HuH-7.5 (cell line): ENCODE measurements around the gene ZNF683.
A peak's percentile ranks its signal among the peaks of the same experiment; 100 is the strongest.
"Not testable (repeated sequence)": the region's sequence is repeated elsewhere in the genome, so short reads cannot be mapped to it uniquely, and the experiment has no call there.

Experiments used
- DNase-seq: peaks from one replicate; pipeline ENCODE4 v3.0.0; 2011; ENCODE audit warnings: low spot score

Gene ZNF683

DNA sequence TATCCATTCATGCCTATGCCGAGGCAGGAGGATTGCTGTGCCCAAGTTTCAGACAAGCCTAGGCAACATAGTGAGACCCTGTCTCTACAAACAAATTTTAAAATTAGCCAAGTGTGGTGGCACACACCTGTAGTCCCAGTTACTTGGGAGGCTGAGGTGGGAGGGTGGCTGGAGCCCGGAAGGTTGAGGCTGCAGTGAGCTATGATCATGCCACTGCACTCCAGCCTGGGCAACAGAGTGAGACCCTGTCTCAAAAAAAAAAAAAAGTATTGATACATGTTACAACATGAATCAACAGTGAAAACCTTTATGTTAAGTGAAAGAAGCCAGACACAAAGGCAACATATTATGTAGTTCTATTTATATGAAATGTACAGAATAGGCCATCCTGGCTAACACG lies 12.5 kb upstream of the ZNF683 start:
- not testable (repeated sequence) for DNase-seq

DNA sequence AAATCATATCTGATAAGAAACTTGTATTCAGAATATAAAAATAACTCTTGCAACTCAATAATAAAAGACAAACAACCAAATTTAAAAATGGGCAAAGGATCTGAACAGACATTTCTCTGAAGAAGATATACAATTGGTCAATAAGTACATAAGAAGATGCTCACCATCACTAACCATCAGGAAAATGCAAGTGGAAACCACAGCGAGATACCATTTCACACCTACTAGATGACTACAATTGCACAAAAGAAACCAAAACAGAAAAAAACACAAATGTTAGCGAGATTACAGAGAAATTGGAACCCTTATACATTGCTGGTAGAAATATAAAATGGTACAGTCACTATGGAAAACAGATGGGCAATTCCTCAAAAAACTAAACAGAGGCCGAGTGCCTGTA lies 11.5 kb upstream of the ZNF683 start:
- no peak for DNase-seq

DNA sequence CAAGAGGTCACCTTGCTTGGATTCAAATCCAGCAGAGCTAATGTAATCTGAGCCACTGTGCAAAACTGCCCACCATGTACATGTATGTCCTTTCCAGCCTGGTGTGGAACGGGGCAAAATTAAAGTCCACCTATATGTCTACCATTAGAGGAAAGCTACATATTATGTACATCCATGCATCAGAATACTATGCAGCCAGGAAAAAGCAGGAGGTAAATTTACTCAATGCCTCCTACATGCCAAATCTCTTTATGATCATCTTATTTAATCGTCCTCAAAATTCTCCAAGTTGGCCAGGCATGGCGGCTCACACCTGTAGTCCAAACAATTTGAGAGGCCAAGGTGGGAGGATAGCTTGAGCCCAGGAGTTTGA lies 6.3 kb upstream of the ZNF683 start:
- DNase-seq: no peak

DNA sequence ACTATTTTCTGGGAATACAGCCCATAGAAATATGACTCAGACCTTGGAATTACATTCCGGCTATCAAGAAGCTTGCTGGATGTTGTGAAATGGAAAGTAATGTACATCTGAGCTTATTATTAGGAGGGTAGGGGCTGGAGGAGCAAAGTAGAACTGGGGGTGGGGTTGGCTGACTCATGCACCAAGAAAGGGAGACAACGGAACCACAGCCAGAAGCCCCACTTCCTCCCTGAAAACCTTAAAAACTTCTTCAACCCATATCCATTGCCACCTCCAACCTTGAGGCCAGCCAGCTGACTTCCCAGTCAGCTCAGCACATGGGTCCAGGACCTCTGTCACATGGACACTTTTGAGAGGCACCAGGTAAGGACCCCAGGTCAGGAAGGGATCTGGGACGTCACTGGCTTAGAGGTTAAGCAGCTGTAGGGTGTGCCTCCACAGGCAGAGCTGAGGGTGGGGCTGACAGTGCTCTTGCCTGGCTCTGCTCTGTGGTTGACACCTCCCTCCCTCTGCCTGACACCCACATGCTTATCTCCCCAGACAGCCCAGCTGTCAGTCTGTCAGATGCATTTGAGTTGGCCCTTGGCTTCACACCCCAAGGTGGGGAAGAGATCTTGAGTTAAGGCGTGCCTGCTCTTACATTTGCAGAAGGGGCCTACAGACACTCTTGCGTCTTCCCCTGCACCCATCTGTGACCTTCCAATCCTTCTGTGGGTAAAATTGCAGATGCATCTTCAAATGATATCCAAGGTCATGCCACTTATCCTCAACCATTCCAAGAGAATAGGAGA lies 5.7 kb upstream of the ZNF683 start:
- no peak for DNase-seq

DNA sequence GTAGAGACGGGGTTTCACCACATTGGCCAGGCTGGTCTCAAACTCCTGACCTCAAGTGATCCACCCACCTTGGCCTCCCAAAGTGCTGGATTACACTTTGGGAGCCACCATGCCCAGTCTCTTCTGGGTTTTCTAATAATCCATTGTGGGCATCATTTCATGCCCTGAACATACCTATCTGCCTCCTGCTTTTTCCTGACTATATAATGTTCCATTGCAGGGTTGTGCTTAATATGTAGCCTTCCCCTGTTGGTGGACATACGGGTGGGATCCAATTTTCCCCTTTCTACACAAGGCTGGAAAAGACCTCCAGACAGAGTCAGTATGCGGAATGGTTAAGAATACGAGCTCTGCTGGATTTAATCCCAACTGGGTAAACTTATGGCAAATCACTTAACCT lies 3.5 kb upstream of the ZNF683 start:
- no peak for DNase-seq

DNA sequence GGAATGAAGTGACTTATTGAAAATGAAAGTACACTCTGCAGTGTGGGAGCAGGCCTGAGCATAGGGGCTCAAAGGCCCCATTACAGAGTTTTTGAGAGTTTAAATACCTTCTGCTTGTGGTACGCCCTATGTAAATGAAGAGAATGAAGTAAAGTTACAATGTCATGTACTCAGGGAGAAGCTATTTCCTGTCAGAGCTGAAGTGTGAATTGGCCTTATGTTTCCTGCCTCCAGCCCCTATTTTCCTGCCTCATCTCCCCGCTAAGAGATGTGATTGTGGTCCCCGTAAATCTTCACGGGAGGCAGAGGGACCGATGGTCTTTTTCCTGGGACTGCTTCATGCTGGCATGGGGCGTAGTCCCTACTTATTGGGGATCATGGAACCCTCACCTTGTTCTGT lies 2.5 kb upstream of the ZNF683 start:
- no peak for DNase-seq

DNA sequence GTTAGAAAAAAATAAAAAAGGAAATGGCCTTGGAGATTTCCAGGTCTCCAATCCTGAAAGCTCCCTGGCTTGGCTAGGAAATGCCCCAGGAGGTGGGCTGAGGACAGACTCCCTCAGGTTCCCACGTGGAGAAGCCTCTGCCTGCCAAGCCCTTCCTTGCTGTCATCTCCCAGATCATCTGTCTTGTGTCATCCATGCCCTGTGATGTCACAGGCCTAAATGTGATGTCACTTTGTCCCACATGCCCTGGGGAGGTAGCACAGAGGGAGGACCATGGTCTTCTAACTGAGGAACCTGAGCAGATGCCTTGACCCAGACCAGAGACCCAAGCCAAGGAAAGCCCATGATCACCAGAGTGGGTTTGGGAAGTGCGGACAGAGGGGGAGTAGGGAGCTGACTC lies 1.8 kb upstream of the ZNF683 start:
- DNase-seq: not testable (repeated sequence)

DNA sequence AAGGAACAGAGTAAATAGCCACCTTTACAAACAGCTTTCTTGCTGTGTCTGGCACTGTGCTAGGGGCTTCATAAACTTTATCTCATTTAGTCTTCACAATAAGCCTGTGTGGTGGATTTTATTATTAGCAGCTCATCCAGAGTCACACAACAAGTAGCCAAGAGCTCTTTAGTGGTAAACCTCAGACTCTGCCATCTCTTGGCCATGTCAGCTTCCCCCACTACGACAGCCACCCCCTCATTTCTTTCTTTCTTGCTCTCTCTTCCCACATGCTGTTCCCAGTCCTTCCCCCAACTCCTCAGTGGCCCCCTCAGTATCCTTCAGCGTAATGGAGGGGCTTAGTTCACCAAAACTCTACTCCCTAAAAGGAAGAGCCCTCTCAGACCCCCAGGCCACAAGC lies 1.2 kb upstream of the ZNF683 start:
- DNase-seq: no peak

DNA sequence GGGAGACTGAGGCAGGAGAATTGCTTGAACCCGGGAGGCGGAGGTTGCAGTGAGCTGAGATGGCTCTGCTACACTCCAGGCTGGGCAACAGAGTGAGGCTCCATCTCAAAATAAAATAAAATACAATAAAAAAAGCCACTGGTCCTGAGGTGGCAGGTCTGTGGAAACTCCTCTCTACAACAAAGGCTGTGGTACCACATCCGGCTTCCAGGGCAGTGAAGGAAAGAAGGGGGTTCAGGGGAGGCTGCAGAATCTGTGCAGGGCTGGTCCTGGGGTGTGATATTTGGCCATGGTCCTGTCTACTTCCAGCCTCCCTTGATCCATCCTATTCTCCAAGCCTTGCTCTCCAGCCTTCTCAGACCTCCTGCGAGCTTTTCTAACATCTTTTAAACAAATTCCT lies 731 bp upstream of the ZNF683 start:
- no peak for DNase-seq

DNA sequence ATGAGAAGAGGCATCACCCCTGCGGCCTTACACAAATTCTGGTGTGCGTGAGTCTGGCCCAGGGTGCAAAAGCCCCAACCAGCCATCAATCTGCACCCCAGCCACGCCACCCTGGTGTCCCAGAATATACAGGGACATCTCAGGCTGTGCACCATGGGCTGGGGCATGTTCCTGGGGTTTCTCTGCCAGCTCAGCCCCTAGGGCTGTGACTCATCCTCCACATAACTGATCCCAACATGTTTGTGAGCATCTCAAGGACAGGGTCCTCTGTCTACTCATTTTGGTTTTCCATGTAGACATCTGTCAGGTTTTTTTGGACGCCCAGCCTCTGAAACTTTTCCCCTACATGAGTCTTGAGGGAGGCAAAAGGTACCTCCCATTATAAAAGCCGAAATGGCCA lies 511 bp downstream of the ZNF683 start:
- no peak for DNase-seq

DNA sequence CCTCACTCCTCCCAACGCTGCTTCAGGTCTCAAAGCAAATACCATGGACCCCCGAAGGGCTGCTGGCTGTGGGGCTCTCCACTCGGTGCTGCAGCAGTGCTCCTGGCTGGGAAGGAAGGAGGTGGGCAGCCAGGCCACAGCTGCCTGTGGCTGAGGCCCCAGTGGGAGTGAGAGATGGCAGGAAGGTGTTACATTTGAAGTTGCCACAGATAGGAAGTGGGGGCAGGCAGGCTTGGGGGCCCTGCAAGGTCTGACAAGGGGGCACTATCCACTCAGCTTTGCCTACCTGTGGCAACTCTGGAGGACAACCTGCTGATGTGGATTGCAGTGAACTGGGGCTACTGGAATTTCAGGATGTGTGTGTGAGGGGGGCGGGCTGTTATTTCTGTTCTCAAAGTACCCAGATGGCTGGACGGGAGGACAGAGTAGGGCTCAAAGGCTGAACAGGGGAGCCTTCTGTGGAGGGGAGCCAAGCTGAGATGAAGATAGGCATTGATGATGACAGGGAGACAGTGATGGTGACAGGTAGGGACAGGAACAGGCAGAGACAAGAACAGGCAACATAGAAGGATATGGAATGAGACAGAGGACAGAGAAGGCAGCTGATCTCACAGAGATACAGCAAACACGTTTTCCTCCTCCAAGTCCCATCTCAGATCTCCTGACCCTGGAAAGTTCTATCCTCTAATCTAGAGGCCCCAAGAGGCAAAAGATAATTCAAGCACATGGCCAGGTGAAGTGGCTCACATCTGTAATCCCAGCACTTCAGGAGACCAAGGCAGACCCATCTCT lies 1.8 kb downstream of the ZNF683 start:
- DNase-seq: no peak

DNA sequence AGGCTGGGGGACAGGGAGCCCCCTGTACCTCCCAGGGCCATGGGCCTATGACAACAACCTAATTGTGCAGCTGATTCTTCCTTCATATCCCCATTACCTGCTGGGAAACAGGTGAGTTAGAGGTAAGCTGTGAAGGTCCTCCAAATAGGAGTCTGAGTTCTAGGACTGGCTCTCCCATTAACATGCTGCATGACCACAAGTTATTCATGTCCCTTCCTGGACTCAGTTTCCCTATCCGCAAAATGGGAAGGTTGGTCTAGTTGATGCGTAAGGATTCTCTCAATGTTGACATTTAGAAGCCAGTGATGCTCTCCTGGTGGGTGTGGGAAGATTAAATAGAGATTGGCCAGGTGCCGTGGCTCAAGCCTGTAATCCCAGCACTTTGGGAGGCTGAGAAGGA lies 4.1 kb downstream of the ZNF683 start:
- no peak for DNase-seq

DNA sequence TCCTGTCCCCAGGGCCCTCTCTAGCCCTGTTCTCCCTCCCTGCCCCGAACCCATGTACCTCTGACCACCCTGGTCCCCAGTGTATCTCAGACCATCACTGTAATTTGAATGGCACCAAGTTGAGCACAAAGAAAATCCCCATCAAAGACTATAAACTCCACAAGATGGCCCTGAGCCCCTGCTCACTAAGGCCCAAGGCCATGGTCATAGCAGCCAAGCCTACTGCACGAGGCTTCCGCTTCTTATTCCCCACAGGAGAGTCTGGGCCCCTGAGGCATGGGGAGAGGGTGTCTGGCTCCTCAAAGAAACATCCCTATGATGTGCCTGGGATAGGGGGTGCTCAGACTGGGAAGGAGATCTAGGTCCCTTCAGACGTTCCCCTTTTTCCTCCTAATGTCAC lies 4.5 kb downstream of the ZNF683 start:
- no peak for DNase-seq

DNA sequence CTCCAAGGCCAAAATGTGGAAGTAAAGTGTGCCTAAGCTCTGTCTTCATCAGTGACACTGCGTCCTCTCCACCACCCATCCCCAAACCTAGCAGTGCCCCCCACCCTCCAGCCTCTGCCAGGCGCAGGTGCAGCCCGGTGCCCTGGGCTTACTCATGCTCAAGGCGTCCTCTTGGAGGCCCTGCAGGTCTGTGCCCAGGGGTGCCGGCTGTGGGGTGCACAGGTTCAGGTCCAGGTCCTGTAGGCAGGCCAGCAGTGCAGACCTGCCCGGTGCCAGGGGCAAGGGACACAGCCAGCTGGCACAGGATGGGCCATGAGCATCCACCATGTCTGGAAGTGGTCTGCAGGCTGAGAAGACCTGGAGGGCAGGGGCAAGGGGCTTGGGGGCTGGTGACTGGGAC lies 5.1 kb downstream of the ZNF683 start:
- no peak for DNase-seq

DNA sequence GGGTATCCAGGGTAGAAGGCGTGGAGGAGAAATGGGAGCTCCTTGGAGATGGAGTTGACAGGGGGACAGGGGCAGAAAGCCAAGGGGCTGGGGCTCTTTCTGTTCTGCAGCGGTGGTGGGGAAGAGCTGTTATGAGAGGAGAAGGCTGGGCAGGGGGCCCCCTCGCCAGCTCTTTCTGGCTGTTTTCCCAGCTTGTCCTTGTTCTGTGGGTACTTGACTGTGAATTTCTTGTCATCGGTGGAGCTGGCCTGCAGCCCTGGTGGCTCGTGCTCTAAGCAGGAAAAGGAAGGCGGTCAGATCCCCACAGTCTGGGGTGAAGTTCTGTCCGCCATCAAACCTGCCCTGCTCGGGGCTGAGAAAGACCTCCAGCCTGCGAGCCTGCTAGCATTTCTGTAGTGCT lies 7.6 kb downstream of the ZNF683 start:
- DNase-seq: no peak

DNA sequence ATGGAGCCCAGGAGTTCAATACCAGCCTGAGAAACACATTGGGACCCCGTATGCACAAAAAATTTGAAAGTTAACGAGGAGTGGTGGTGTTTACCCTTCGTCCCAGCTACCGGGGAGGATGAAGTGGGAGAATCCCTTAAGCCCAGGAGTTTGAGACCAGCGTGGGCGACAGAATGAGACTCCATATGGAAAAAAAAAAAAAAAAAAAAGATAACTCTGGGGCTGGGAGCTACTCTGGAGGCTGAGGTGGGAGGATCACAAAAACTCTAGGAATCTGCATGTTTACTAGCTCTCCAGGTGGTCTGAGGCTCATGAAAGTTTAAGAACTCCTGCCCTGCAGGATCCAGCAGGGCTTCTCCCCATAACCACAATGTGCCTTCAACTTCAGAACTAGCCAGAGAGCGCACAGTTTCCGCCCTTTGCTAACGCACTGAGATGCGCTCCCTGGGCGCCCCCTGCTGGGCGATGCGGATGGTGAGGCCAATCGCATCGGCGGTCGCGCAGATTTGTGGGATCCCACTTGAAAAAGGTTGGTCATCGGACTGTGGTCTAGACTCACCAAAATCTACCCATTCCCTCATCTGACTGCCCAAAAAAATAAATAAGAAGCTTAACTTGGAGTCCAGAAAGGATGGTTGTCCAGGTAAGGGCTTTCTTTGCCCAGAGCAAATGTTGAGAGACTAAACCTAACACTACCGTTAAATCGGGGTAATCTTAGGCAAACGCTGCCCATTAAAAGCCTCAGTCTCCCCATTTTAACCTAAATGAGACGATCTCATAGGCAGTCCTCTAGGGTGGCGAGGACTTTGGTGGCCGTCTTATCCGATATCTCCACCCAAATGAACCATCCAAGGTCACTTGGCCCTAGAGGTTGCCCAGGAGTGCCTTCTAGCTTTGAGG lies 8.8 kb downstream of the ZNF683 start:
- peak; percentile 73 for DNase-seq

DNA sequence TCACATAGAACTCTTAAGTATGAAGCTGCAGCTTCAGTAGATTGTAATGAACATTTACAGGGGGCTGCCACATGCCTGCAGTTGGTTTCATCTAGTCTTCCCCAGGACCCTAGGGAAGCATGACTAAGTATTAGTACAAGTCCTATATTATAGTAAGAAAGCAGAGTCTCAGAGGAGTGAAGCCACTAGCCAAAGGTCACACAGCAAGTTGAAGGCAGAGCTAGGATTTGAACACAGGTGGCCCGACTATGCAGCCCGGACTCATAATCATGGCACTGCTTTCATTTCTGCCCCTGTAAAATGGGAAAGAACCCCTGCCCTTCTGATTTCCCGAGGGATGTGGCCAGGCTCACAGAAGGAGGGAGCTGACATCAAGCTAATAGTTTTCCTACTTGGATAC lies 10.2 kb downstream of the ZNF683 start:
- no peak for DNase-seq

DNA sequence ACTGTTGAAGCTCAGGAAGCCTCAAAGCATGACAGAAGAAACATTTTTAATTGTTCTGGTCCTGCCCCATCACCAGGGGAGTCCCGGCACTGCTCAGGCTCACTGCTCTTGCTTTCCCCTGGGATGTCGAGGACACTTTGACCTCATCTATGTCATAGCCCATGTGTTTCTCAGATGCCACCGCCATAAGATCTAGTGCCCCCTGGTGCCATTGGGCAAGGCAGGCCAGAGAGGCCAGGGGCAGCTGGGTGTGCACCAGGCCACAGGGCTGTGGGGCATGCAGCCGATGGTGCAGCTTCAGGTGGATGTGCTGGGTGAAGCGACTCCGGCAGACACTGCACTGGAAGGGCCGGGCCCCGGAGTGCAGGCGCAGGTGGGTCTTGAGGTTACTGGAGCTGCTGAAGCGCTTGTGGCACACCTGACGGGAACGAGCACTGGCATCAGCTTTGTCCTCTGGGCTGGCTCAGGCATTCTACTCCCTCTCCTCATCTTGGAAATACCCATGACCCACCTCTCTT lies 10.9 kb downstream of the ZNF683 start:
- no peak for DNase-seq

DNA sequence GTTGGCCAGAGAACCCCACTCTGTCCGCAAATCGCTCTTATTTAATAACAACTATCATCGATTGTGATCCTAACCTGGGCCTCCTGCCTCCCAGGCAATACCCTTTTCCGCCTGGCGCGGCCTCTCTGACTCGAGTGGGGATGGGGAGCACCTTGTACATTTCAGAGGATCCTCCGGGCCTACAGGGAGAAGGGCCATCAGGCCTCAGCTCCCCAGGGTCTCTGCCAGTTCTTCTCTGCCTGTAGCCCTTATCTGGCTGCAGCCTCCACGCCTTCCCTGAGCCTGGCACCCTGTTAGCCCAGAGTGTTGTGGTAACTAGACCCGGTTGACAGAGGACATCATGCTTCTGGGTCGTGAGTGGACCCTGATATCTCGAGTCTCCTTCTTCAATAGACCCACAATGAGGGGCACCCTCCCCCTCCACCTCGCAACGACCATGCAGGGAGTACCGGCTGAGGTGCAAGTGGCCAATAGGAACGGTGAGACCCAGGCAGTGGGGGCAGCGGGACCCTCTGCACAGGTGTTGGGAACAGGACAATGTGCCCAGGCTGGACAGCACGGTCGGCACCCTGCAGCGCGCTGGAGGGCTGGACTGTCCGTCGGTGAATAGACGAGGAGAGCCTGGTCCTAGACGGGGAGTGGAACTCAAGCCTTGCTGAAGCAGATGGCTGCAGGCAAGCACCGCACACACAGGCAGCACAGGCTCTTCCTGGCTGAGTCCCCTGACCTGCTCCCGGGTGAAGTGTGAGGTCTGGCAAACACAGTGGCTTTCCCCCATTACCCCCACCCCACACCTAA lies 11.5 kb downstream of the ZNF683 start:
- DNase-seq: no peak

DNA sequence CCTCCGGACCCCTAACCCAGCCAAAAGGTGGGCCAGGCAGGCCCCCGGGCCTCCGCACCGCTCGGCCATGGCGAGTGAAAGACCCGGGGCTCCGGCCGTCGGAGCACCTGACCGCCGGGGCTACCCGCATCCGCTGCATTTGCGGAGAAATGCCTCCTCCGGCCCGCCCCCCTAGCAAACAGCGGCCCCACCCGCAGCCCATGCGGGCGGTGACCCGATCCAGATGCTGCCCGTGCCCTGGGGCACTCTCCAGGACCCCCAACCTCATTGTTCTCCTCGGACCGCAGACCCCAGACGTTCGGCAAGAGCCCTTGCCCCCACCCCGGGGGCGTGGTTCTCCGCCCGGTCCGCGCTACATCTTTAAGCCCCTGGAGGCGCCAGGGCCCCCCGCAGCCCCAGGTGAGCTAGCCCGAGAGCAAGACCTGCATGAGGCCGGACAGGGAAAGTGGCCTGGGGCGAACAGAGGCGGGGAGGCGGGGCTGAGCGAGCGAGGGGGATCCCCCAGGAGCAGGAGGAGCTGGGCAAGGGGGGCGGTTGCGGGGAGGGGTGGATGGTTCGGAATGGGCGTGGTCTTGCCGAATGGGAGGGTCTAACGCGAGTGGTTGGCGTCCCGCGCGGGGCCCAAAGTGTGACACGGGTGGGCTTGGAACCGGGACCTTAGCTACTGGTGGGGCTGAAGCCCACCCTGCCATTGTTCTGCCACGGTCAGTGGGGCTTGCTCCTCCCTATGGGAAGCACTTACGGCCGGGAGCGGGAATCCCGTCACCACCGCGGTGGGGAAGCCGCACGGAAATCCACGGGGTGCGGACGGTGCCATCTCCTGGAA lies 12.4 kb downstream of the ZNF683 start:
- DNase-seq: no peak
